Stimulated activated CD8-positive, alpha-beta memory T cell treated with anti-CD3 and anti-CD28 coated beads, Interleukin-7, amount 100 ng/mL, for 24 hours (primary cell): ENCODE results near the gene NR6A1.

Experiments used
- DNase-seq: peaks from one replicate; pipeline ENCODE4 v3.0.0-alpha.2; 2020; ENCODE audit warnings: low read depth

Gene NR6A1

DNA sequence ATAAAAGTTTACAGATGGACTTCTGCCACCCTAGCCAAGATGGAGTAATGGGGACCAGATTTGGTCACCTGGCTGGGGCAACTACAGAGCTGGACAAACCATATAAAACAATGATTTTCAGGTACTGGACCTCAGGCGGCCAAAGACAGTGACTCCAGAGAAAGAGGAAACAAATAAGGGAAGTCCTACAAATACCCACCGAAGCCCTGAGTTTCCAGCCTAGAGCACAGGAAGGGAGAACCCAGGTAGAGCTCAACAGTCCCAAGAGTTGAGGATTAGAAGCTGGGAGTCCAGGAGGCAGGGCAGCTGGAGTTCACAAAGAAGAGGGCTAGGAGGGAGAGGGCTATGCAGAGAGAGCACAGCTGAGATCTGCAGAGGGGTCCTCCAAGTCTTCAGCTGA is 157.3 kb downstream of the NR6A1 start:
- DNase-seq: no peak

DNA sequence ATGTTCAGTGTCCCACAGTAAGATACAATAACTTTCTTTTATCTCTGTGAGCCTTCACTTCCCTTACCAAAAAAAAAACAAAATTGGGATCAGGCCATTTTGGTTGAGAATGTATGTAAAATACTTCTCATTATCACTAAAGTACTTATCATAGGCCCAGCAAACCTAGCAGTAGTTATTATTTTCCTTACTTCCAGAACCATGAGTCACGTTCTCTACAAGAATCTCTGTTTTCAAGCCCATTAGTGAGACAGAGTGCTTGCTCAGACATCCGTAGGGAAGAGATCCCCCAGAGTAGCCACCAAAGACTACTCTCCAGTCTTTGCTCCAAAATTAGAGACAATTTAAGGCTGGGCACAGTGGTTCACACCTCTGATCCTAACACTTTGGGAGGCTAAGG is 160.0 kb downstream of the NR6A1 start:
- no peak for DNase-seq

- no peak for DNase-seq
Measured at GRCh38 chr9:124606027-124606426, 165.1 kb downstream of the NR6A1 start.

- DNase-seq: no peak
Measured at GRCh38 chr9:124605258-124605657, 165.9 kb downstream of the NR6A1 start.

DNA sequence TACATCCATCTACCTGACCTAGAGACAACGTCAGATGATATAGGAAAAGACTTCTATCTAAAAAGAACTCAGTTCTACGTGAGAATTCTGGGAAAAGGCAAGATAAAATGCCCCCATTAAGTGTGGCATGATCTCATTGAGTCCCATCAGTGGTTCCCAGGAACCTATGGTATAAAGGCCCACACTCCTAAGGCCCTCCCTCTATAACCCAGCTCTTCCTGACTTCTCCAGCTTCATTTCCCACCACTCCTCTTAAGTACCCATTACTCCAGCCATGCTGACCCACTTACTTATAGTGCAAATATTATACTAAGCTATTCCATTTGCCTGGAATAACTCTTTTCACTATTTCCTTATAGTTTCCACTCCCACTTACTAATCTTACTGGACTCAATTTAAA is 168.5 kb downstream of the NR6A1 start:
- DNase-seq: no peak

DNA sequence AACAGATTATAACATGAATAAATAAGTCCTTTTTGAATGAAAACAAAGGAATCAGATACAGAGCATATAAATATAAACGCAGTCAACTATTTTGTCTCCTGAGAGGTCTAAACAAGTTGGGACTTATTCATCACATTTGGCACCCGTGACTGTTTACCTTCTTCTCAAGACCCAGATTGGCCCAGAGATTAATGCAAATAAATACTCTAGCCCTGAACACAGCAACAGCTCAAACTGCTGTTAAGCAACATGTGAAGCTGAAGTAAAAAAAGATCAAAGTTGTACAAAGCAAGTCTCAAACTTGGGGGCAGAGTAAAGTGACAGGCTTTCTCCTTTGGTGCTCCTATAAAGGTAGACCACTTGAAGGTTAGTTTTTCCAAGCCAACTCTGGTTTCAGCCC is 168.9 kb downstream of the NR6A1 start:
- DNase-seq: no peak

DNA sequence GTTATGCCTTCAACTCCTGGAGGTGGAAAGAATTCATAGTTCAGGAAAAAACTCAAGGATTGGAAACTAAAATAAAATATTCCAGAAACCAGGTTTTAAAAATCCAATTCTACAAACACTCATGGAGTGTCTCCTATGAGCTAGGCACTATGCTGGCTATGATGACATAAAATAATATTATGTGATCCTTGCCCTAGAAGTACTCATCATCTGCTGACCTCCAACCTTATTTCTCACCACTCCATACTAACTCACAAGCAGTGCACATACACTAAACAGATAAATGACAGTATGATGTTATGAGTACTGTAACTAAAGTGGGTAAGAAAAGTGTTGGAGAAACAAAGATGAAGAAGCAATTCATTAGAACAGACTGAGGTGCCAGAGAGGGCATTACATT is 170.7 kb downstream of the NR6A1 start:
- DNase-seq: no peak

DNA sequence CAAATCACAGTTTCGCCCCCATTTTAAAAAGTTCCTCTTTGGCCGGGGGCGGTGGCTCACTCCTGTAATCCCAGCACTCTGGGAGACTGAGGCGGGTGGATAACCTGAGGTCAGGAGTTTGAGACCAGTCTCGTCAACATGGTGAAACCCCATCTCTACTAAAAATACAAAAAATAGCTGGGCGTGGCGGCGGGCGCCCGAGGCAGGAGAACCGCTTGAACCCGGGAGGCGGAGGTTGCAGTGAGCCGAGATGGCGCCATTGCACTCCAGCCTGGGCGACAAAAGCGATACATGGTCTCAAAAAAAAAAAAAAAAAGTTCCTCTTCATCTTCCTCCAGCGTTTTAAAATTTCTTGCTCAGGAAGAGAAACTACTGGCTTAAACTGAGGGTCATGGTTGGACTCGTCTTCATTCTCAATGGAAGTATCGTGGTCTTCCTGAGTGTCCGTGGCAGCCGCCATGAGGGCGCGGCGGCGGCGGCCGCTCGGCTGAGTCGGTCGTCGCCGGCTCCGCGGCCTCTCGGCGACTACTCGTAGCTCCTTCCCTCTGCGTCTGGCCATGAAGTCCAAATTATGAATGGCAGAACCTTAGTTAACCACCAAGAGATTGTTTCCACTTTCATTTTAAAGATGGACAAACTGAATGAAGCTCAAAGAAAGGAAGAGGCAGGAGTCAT is 171.9 kb downstream of the NR6A1 start:
- no peak for DNase-seq

- DNase-seq: no peak
Measured at GRCh38 chr9:124598048-124598447, 173.1 kb downstream of the NR6A1 start.

DNA sequence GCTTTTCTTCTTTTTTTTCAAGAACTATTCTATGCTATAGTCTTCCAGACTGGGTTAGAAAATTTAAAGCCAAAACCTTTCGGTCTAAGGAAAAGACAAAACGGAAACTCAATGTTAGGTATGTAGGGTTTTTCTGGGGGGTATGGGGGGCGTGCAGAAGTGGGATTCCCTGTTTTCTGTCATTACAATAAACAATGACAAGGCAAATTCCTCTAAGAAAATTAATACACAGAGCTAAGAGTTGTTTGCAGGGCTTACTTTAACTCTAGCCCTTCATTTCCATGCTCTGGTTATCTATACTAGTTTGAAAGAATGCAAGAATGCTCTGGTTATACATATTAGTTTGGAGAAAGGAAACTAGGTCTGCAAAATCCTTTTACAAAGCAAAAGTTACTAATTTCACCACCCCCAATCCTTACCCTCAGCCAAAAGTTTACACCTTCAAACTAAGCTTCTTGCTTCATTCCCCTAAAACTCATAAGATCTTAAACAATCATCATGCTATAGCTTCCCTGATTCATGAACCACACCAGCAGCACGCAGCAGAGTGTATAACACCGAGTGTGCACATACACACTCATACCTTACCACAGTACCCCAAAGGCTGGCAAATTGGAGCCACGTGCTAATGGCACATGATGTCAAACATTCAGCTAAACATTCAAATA is 174.8 kb downstream of the NR6A1 start:
- DNase-seq: no peak

DNA sequence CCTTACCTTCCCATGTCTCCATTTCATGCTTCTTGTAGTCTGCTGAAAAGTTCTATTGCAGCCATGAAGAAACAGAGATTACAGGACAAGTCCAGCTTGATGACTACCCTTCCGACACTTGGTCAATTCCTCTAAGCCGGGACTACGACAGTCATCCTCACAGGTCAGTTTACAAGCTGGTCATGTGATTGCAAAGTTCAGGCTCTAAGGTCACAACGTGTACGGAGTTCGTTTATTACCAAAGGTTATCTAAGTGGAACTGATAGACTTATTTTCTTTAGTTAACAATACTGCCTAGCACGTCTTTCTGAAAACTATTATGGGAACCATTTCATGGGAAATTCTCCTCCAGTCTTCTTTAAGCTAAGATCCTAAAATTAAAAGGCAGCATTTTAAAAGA is 175.4 kb downstream of the NR6A1 start:
- no peak for DNase-seq

DNA sequence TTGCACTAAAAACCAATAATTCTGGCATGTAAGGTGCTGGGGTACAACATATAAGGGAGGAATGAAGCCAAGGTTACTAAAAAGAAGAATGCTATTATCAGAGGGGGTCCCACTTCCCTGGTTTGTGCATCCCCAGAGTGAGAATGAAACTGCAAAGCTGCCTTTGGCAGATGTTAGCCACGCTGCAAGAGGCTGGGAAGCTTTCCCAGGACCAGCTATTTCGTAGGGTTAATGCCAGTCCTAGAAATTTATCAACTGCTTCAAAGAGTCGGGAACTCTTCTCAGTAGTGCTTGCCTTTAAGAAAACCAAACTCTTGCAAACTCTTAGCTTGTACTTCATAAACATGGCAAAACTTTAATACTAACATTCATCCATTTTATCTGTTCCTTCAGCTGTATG is 176.4 kb downstream of the NR6A1 start:
- no peak for DNase-seq

DNA sequence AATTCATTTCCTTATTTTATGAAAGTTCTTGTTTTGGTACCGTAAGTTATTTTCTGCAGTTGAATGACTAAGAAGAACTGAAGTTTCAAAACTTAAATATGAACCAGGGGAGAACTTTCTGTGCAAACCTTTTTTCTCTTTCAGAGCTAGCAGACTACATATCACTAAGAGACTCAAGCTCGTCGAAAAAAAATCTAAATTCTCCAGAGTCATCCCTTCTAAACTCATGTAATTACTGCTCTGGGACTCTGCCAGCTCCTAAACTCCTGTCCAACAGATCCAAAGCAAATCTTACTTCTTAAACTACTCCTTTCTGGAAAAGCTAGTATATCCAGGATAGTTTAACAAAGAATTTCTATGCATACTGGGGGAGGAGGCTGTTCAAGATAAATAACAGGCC is 176.9 kb downstream of the NR6A1 start:
- DNase-seq: no peak

DNA sequence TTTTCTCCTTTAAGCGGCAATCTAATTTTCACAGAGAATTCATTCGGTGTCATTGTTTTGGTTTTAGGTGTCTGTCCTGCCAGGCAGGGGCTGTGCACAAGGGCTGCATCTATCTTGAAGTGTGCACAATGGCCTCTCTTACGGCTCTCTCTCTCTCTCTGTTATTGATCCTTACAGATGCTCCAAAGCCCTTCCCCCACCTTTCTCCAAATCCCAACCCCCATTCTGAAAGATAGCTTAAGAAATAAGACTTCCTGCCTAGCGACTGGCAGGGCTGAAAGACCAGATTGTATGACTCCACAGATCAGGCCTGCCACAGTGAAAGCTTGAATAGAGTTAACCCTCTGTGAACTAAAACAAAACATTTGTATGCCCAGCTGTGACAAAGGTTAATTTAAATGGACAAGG is 177.5 kb downstream of the NR6A1 start:
- DNase-seq: no peak

DNA sequence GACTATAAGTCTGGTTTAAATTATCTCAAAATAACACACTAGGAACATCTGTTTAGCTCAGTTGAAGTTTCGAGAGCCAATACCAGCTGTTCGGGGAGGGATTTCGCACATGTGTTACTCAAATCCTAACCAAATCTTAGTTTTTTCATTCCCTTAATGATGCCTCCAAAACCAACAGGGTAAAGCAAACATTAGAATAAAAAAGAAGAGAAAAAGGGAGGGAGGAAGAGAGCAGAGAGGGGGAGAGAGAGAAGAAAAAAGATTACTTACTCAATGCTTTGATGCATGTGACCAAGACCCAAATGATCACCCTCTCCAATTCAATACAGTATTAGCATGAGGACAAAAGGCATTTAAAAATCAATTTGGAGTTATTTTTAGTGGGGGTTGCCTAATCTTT is 177.9 kb downstream of the NR6A1 start:
- DNase-seq: no peak

GRCh38 chr9:124590889-124591641 is 180.0 kb downstream of the NR6A1 start:
- no peak for DNase-seq

- DNase-seq: no peak
Measured at GRCh38 chr9:124584631-124585030, 186.5 kb downstream of the NR6A1 start.

GRCh38 chr9:124583134-124583533 is 188.0 kb downstream of the NR6A1 start:
- DNase-seq: no peak

DNA sequence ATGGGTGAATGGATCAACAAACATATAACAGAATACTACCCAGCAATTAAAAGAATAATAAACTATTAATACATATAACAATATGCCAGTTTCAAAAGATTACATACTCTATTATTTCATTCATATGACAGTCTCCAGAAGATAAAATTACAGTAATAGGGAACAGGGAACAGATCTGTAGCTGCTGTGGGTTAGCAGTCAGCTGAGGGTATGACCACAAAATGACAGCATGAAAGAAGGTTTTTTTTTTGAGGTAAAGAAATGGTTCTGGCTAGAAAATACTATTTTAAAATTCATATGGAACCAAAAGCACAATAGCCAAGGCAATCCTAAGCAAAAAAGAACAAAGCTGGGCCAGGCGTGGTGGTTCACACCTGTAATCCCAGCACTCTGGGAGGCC is 190.9 kb downstream of the NR6A1 start:
- DNase-seq: no peak

DNA sequence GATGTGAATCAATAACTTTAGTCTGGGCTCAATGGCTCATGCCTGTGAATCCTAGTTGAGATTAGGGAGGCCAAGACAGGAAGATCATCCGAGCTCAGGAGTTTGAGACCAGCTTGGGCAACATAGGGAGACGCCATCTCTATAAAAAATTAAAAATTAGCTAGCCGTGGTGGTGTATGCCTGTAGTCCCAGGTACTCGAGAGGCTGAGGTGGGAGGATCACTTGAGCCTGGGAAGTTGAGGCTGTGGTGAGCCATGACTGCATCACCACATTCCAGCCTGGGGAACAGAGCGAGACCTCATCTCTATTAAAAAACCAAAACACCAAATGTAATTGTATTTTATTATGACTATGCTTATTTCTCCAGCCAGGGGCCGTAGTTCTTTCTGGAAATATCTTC is 194.4 kb downstream of the NR6A1 start:
- no peak for DNase-seq

- DNase-seq: no peak
Measured at GRCh38 chr9:124574534-124575375, 196.4 kb downstream of the NR6A1 start.

GRCh38 chr9:124570942-124571666 is 200.0 kb downstream of the NR6A1 start:
- DNase-seq: no peak
